Activated naive CD4-positive, alpha-beta T cell treated with anti-CD3 and anti-CD28 coated beads, Interleukin-2, amount 10 ng/mL, durations not matched to agents 7 days and 5 days (primary cell): ENCODE measurements around the gene HBP1.
"Not testable (repeated sequence)": the region's sequence is repeated elsewhere in the genome, so short reads cannot be mapped to it uniquely, and the experiment has no call there.

Source experiments
- CTCF ChIA-PET: fragments of 350-600 bp; sonication (Branson Sonifier 250); formaldehyde crosslinking; loops from one replicate; lab custom pipeline; 2021; ENCODE audit warnings: antibody characterized with exemption; lab: Charles Lee
- DNase-seq: peaks from one replicate; pipeline ENCODE4 v3.0.0-alpha.2; 2020
- H3K27ac Mint-ChIP-seq: one replicate; pipeline ENCODE4 v1.8.0; 2021; ENCODE audit warnings: mild to moderate bottlenecking, moderate library complexity, mixed read lengths
- H3K27me3 Mint-ChIP-seq: one replicate; pipeline ENCODE4 v1.8.0; 2021; ENCODE audit warnings: mild to moderate bottlenecking, mixed read lengths
- H3K36me3 Mint-ChIP-seq: one replicate; pipeline ENCODE4 v1.8.0; 2021; ENCODE audit warnings: mixed read lengths
- H3K4me1 Mint-ChIP-seq: one replicate; pipeline ENCODE4 v1.8.0; 2021; ENCODE audit warnings: mixed read lengths
- H3K4me3 Mint-ChIP-seq: one replicate; pipeline ENCODE4 v1.8.0; 2021; ENCODE audit warnings: mild to moderate bottlenecking, moderate library complexity, mixed read lengths
- H3K9me3 Mint-ChIP-seq: one replicate; pipeline ENCODE4 v1.8.0; 2021; ENCODE audit warnings: mixed read lengths

HBP1 gene

GRCh38 chr7:107209565-107209964, 40.8 kb downstream of the HBP1 start:
- no peaks in the 10 kb centered on the region for H3K27me3 Mint-ChIP-seq
- H3K9me3 Mint-ChIP-seq, result peaks cover 9% of the 10 kb centered on the region
- H3K36me3 Mint-ChIP-seq, result peaks cover 30% of the 10 kb centered on the region
- CTCF ChIA-PET, result no interaction called here
- DNase-seq, result no peak
- no peak overlapping the region for H3K4me3 Mint-ChIP-seq
- no peaks in the 10 kb centered on the region for H3K4me1 Mint-ChIP-seq
- no peak overlapping the region for H3K27ac Mint-ChIP-seq

- CTCF ChIA-PET, result no interaction called here
- Mint-ChIP-seq H3K4me3 (no peak overlapping the region), H3K9me3 (peaks cover 11% of the 10 kb centered on the region), H3K4me1 (no peaks in the 10 kb centered on the region), H3K36me3 (peaks cover 28% of the 10 kb centered on the region), H3K27me3 (no peaks in the 10 kb centered on the region), H3K27ac (no peak overlapping the region)
- DNase-seq, result no peak
These were observed 41.6 kb downstream of the HBP1 start for GRCh38 chr7:107210400-107210799.

GRCh38 chr7:107212725-107213124, 43.9 kb downstream of the HBP1 start:
- Mint-ChIP-seq H3K4me1 (no peaks in the 10 kb centered on the region), H3K27ac (no peak overlapping the region), H3K9me3 (peaks cover 13% of the 10 kb centered on the region), H3K27me3 (no peaks in the 10 kb centered on the region), H3K36me3 (peaks cover 14% of the 10 kb centered on the region), H3K4me3 (no peak overlapping the region)
- CTCF ChIA-PET, result interaction anchor here (0.6 kb wide), 1 partner anchor 382 kb away, joined by 3 read pairs; no protein-coding TSS in a partner anchor
- DNase-seq, result no peak

GRCh38 chr7:107213193-107213788, 44.5 kb downstream of the HBP1 start:
- no peak for DNase-seq
- Mint-ChIP-seq H3K4me3 (no peak overlapping the region), H3K27me3 (no peaks in the 10 kb centered on the region), H3K4me1 (no peaks in the 10 kb centered on the region), H3K27ac (no peak overlapping the region), H3K9me3 (peaks cover 13% of the 10 kb centered on the region), H3K36me3 (peaks cover 9% of the 10 kb centered on the region)
- CTCF ChIA-PET, result no interaction called here

- H3K4me3 Mint-ChIP-seq, result no peak overlapping the region
- peaks cover 13% of the 10 kb centered on the region for H3K9me3 Mint-ChIP-seq
- H3K4me1 Mint-ChIP-seq, result no peaks in the 10 kb centered on the region
- H3K27ac Mint-ChIP-seq, result no peak overlapping the region
- H3K27me3 Mint-ChIP-seq, result no peaks in the 10 kb centered on the region
- peaks cover 9% of the 10 kb centered on the region for H3K36me3 Mint-ChIP-seq
- CTCF ChIA-PET, result no interaction called here
- no peak for DNase-seq
These were observed 45.1 kb downstream of the HBP1 start for GRCh38 chr7:107213945-107214344.

- H3K36me3 Mint-ChIP-seq, result peaks cover 4% of the 10 kb centered on the region
- H3K27me3 Mint-ChIP-seq, result no peaks in the 10 kb centered on the region
- no peak for DNase-seq
- no peak overlapping the region for H3K27ac Mint-ChIP-seq
- CTCF ChIA-PET, result no interaction called here
- peaks cover 4% of the 10 kb centered on the region for H3K9me3 Mint-ChIP-seq
- H3K4me1 Mint-ChIP-seq, result no peaks in the 10 kb centered on the region
- no peak overlapping the region for H3K4me3 Mint-ChIP-seq
These were observed 50.9 kb downstream of the HBP1 start for GRCh38 chr7:107219563-107220244.

GRCh38 chr7:107220356-107220755, 51.6 kb downstream of the HBP1 start:
- CTCF ChIA-PET, result no interaction called here

GRCh38 chr7:107220806-107221205, 52.0 kb downstream of the HBP1 start:
- H3K4me3 Mint-ChIP-seq, CTCF ChIA-PET, H3K36me3 Mint-ChIP-seq, H3K27ac Mint-ChIP-seq, DNase-seq, H3K27me3 Mint-ChIP-seq, H3K9me3 Mint-ChIP-seq, H3K4me1 Mint-ChIP-seq: not testable (repeated sequence)

More at GRCh38 chr7:107220356-107220755, 51.6 kb downstream of the HBP1 start:
- Mint-ChIP-seq H3K4me3 (no peak overlapping the region), H3K4me1 (no peaks in the 10 kb centered on the region), H3K27me3 (no peaks in the 10 kb centered on the region), H3K9me3 (peaks cover 2% of the 10 kb centered on the region), H3K36me3 (peaks cover 2% of the 10 kb centered on the region), H3K27ac (no peak overlapping the region)
- DNase-seq, result no peak

GRCh38 chr7:107224374-107225223, 55.8 kb downstream of the HBP1 start:
- no peak overlapping the region for H3K27ac Mint-ChIP-seq
- H3K36me3 Mint-ChIP-seq, result peaks cover 6% of the 10 kb centered on the region
- CTCF ChIA-PET, result no interaction called here

GRCh38 chr7:107228291-107228690, 59.5 kb downstream of the HBP1 start:
- no peaks in the 10 kb centered on the region for H3K4me1 Mint-ChIP-seq
- DNase-seq, result no peak
- H3K27me3 Mint-ChIP-seq, result no peaks in the 10 kb centered on the region
- H3K4me3 Mint-ChIP-seq, result no peak overlapping the region
- CTCF ChIA-PET, result interaction anchor here (0.7 kb wide), 1 partner anchor 436 kb away, joined by 3 read pairs; no protein-coding TSS in a partner anchor
- no peaks in the 10 kb centered on the region for H3K9me3 Mint-ChIP-seq
- H3K36me3 Mint-ChIP-seq, result peaks cover 7% of the 10 kb centered on the region
- no peak overlapping the region for H3K27ac Mint-ChIP-seq

More at GRCh38 chr7:107224374-107225223, 55.8 kb downstream of the HBP1 start:
- H3K9me3 Mint-ChIP-seq, result no peaks in the 10 kb centered on the region
- H3K27me3 Mint-ChIP-seq, result no peaks in the 10 kb centered on the region
- no peaks in the 10 kb centered on the region for H3K4me1 Mint-ChIP-seq
- DNase-seq, result no peak
- H3K4me3 Mint-ChIP-seq, result no peak overlapping the region

- no peaks in the 10 kb centered on the region for H3K4me1 Mint-ChIP-seq
- H3K27ac Mint-ChIP-seq, result no peak overlapping the region
- no peaks in the 10 kb centered on the region for H3K9me3 Mint-ChIP-seq
- DNase-seq, result no peak
- H3K36me3 Mint-ChIP-seq, result peaks cover 7% of the 10 kb centered on the region
- CTCF ChIA-PET, result no interaction called here
- no peaks in the 10 kb centered on the region for H3K27me3 Mint-ChIP-seq
- H3K4me3 Mint-ChIP-seq, result no peak overlapping the region
These were observed 61.5 kb downstream of the HBP1 start for GRCh38 chr7:107230334-107230733.

GRCh38 chr7:107232568-107233090, 63.8 kb downstream of the HBP1 start:
- H3K4me1 Mint-ChIP-seq, result no peaks in the 10 kb centered on the region
- H3K9me3 Mint-ChIP-seq, result no peaks in the 10 kb centered on the region
- CTCF ChIA-PET, result no interaction called here
- H3K4me3 Mint-ChIP-seq, result no peak overlapping the region
- no peak for DNase-seq
- H3K36me3 Mint-ChIP-seq, result peaks cover 6% of the 10 kb centered on the region
- no peak overlapping the region for H3K27ac Mint-ChIP-seq
- H3K27me3 Mint-ChIP-seq, result no peaks in the 10 kb centered on the region

GRCh38 chr7:107233174-107233573, 64.4 kb downstream of the HBP1 start:
- Mint-ChIP-seq H3K9me3 (no peaks in the 10 kb centered on the region), H3K27ac (no peak overlapping the region), H3K36me3 (peaks cover 6% of the 10 kb centered on the region), H3K4me1 (no peaks in the 10 kb centered on the region), H3K27me3 (no peaks in the 10 kb centered on the region), H3K4me3 (no peak overlapping the region)
- CTCF ChIA-PET, result no interaction called here
- no peak for DNase-seq

GRCh38 chr7:107233981-107234380, 65.2 kb downstream of the HBP1 start:
- H3K4me1 Mint-ChIP-seq, result no peaks in the 10 kb centered on the region
- peaks cover 3% of the 10 kb centered on the region for H3K36me3 Mint-ChIP-seq
- H3K27ac Mint-ChIP-seq, result no peak overlapping the region
- no peaks in the 10 kb centered on the region for H3K9me3 Mint-ChIP-seq
- no peak overlapping the region for H3K4me3 Mint-ChIP-seq
- no peaks in the 10 kb centered on the region for H3K27me3 Mint-ChIP-seq
- DNase-seq, result no peak
- CTCF ChIA-PET, result no interaction called here
